ENCODE measurements around the gene CD58.

Gene CD58

GRCh38 chr1:116481934-116482333 is 88.9 kb downstream of the CD58 start:
- no peak for DNase-seq (ENCODE audit: low read depth, low spot score)

GRCh38 chr1:116478621-116479020 is 92.2 kb downstream of the CD58 start:
- H3K27ac ChIP-seq = no peak overlapping the region
- DNase-seq (ENCODE audit: low read depth, low spot score) = no peak

More at GRCh38 chr1:116481934-116482333, 88.9 kb downstream of the CD58 start:
- no peak overlapping the region for H3K27ac ChIP-seq

- no peak overlapping the region for H3K27ac ChIP-seq
- no peak for DNase-seq (ENCODE audit: low read depth, low spot score)
These were observed 93.4 kb downstream of the CD58 start for GRCh38 chr1:116477429-116477828.

- H3K27ac ChIP-seq = no peak overlapping the region
- DNase-seq (ENCODE audit: low read depth, low spot score) = no peak
These were observed 94.5 kb downstream of the CD58 start for GRCh38 chr1:116476321-116476720.

- H3K27ac ChIP-seq = no peak overlapping the region
- no peak for DNase-seq (ENCODE audit: low read depth, low spot score)
These were observed 95.0 kb downstream of the CD58 start for GRCh38 chr1:116475850-116476218.

- DNase-seq (ENCODE audit: low read depth, low spot score) = no peak
- H3K27ac ChIP-seq = no peak overlapping the region
These were observed 95.6 kb downstream of the CD58 start for GRCh38 chr1:116474921-116475849.

- H3K27ac ChIP-seq = no peak overlapping the region
- DNase-seq (ENCODE audit: low read depth, low spot score) = no peak
These were observed 98.3 kb downstream of the CD58 start for GRCh38 chr1:116472431-116472961.

- H3K27ac ChIP-seq = no peak overlapping the region
These were observed 99.6 kb downstream of the CD58 start for GRCh38 chr1:116471241-116471640.

GRCh38 chr1:116470671-116471070 is 100.2 kb downstream of the CD58 start:
- DNase-seq (ENCODE audit: low read depth, low spot score) = no peak

More at GRCh38 chr1:116471241-116471640, 99.6 kb downstream of the CD58 start:
- no peak for DNase-seq (ENCODE audit: low read depth, low spot score)

GRCh38 chr1:116466810-116467557 is 103.8 kb downstream of the CD58 start:
- DNase-seq (ENCODE audit: low read depth, low spot score) = no peak
- H3K27ac ChIP-seq = no peak overlapping the region

More at GRCh38 chr1:116470671-116471070, 100.2 kb downstream of the CD58 start:
- no peak overlapping the region for H3K27ac ChIP-seq

GRCh38 chr1:116465845-116466685 is 104.8 kb downstream of the CD58 start:
- no peak for DNase-seq (ENCODE audit: low read depth, low spot score)
- H3K27ac ChIP-seq = no peak overlapping the region

GRCh38 chr1:116465477-116465844 is 105.4 kb downstream of the CD58 start:
- DNase-seq (ENCODE audit: low read depth, low spot score) = no peak
- H3K27ac ChIP-seq = no peak overlapping the region
